Measurements from ENCODE around the gene HES6.

DNA sequence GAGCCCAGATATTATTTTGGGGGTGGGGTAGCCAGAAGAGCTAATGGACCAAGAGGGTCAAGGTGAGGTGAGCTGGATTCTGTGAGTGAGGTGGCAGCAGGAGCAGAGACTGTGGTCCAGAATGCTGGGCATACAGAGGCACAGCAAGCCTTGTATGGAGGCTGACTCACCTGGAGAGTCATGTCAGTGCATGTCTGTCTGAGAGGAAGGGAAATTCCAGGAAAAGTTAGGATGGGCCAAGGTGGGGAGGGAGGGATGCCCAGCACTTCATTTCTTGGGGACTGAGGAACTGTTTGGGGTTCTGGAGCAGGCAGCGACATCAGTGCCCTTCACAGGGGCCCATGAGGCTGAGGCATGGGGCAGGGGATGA, 27.5 kb upstream of the HES6 start:
- TF ChIP-seq, protein P1, sequence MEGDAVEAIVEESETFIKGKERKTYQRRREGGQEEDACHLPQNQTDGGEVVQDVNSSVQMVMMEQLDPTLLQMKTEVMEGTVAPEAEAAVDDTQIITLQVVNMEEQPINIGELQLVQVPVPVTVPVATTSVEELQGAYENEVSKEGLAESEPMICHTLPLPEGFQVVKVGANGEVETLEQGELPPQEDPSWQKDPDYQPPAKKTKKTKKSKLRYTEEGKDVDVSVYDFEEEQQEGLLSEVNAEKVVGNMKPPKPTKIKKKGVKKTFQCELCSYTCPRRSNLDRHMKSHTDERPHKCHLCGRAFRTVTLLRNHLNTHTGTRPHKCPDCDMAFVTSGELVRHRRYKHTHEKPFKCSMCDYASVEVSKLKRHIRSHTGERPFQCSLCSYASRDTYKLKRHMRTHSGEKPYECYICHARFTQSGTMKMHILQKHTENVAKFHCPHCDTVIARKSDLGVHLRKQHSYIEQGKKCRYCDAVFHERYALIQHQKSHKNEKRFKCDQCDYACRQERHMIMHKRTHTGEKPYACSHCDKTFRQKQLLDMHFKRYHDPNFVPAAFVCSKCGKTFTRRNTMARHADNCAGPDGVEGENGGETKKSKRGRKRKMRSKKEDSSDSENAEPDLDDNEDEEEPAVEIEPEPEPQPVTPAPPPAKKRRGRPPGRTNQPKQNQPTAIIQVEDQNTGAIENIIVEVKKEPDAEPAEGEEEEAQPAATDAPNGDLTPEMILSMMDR (conservative IDR thresholded peaks at IDR 0.05): no peak
- no peak for TF ChIP-seq EZH2 (IDR thresholded peaks at IDR 0.05; ENCODE audit: low read depth)
